ENCODE measurements around the gene TMC6. TPM values are rescaled to one million over a fixed set of nuclear protein-coding genes. Genes with fewer than 3 reads are reported as not detected.

Gene TMC6
- polyA plus RNA-seq, 1 of the 3 experiments (the other 2 are of a cell fraction): 5.5 TPM

GRCh38 chr17:78143214-78144146 is 14.9 kb upstream of the TMC6 start:
- TF ChIP-seq ZBTB33 (IDR thresholded peaks at IDR 0.05; ENCODE audit: borderline replicate concordance, low read depth) (no peak), REST (IDR thresholded peaks at IDR 0.05; ENCODE audit: low read depth, low read length) (no peak), FOXJ3 (CRISPR knock-in tag; IDR thresholded peaks at IDR 0.05) (no peak)
- no peak overlapping the region for H3K4me3 ChIP-seq (ENCODE audit: low read depth in 2 of 2, low read length in 1 of 2)
- H3K36me3 ChIP-seq (replicated peaks in 1 of 2; ENCODE audit: control insufficient read depth in 1 of 2, insufficient read depth in 2 of 2, low read length in 1 of 2): no peaks in the 10 kb centered on the region
- H2AFZ ChIP-seq (ENCODE audit: low read depth): no peak overlapping the region
- H3K9me2 ChIP-seq: no peaks in the 10 kb centered on the region
- H3K79me2 ChIP-seq (ENCODE audit: insufficient read depth): no peaks in the 10 kb centered on the region
- H3K27ac ChIP-seq (ENCODE audit: low read depth in 2 of 2, low read length in 1 of 2): no peak overlapping the region
- H3K27me3 ChIP-seq (ENCODE audit: insufficient read depth): no peaks in the 10 kb centered on the region
- peak overlapping the region; percentile 37; the same call in 1 of the 2 replicates for H3K4me2 ChIP-seq
- ChIA-PET CTCF (interaction anchor here (0.9 to 2.6 kb wide), 10 partner anchors 9 to 217 kb away, joined by 3 to 16 read pairs (median 4); no protein-coding TSS in a partner anchor), POLR2A (interaction anchor here (0.9 kb wide), 1 partner anchor 21 kb away, joined by 3 read pairs; no protein-coding TSS in a partner anchor)
- H3K4me1 ChIP-seq (ENCODE audit: control insufficient read depth in 1 of 2, insufficient read depth in 2 of 2, low read depth in 1 of 2, low read length in 1 of 2): peaks cover 4 to 19% of the 10 kb centered on the region in 2 experiments; a peak in 2 of 4 replicates
- no peaks in the 10 kb centered on the region for H3K9me3 ChIP-seq
- WGBS (ENCODE audit: low lambda C conversion rate): 90% methylated on average over 19 of the region's 21 CpGs
- no peaks in the 10 kb centered on the region for H4K20me1 ChIP-seq (ENCODE audit: insufficient read depth)
- peaks cover 3% of the 10 kb centered on the region for H3F3A ChIP-seq (replicated peaks; ENCODE audit: insufficient read depth)
- no peak overlapping the region for H3K9ac ChIP-seq
- no peak for DNase-seq

DNA sequence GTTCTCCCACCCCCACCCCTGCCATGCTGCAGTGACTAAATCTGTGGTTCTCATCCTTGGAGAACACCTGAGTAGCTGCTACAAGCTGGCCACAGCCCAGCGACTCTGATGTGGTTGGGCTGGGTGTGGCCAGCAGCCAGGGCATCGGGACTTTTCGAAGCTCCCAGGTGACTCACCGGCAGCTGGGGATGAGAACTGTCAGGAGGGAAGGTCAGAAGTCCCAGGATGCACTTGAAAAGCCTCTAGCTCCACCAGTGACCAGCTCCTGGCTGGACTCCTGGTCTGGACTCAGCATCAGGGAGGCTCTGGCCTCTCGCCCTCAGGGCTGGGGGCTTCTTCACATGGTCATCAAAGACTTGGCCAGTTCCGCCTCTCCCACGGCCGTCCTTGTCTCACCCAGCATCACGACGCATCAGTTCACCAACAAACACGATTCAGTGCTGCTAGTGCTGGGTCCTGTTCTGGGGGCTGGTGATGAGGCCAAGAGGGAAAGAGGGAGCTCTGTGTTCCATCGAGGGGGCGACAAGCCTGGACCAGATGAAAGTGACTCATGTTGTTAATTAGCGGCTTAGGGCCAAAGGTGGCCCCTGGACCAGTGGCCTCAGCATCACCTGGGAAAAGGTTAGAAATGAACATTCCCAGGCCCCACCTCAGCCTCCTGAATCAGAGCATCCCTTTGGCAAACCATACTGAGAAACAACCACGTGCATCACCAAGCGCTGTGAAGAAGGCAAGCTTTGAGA is 13.7 kb upstream of the TMC6 start:
- H3K79me2 ChIP-seq (ENCODE audit: insufficient read depth): no peaks in the 10 kb centered on the region
- DNase-seq: no peak
- H3K27me3 ChIP-seq (ENCODE audit: insufficient read depth): no peaks in the 10 kb centered on the region
- no peaks in the 10 kb centered on the region for H3K36me3 ChIP-seq (replicated peaks in 1 of 2; ENCODE audit: control insufficient read depth in 1 of 2, insufficient read depth in 2 of 2, low read length in 1 of 2)
- H3K4me2 ChIP-seq: no peak overlapping the region
- no peak overlapping the region for H3K27ac ChIP-seq (ENCODE audit: low read depth in 2 of 2, low read length in 1 of 2)
- H3F3A ChIP-seq (replicated peaks; ENCODE audit: insufficient read depth): peaks cover 3% of the 10 kb centered on the region
- no peak overlapping the region for H3K4me3 ChIP-seq (ENCODE audit: low read depth in 2 of 2, low read length in 1 of 2)
- WGBS (ENCODE audit: low lambda C conversion rate): 65% methylated on average over 11 of the region's 16 CpGs
- H3K9ac ChIP-seq: no peak overlapping the region
- no peaks in the 10 kb centered on the region for H3K9me2 ChIP-seq
- no peak overlapping the region for H2AFZ ChIP-seq (ENCODE audit: low read depth)
- POLR2A ChIA-PET: no interaction called here
- no peaks in the 10 kb centered on the region for H4K20me1 ChIP-seq (ENCODE audit: insufficient read depth)
- CTCF ChIA-PET: interaction anchor here (0.6 to 1.8 kb wide), 6 partner anchors 30 to 123 kb away, joined by 3 to 10 read pairs (median 4); partner anchors contain the start of gene BIRC5
- H3K4me1 ChIP-seq (ENCODE audit: control insufficient read depth in 1 of 2, insufficient read depth in 2 of 2, low read depth in 1 of 2, low read length in 1 of 2): peaks cover 4 to 19% of the 10 kb centered on the region in 2 experiments; a peak in 2 of 4 replicates
- no peaks in the 10 kb centered on the region for H3K9me3 ChIP-seq
- TF ChIP-seq GATA2 (CRISPR knock-in tag; IDR thresholded peaks at IDR 0.05) (no peak), POLR2AphosphoS5 (IDR thresholded peaks at IDR 0.05; ENCODE audit: low read depth, low read length) (no peak), PBX3 (IDR thresholded peaks at IDR 0.05) (no peak), EZH2phosphoT487 (IDR thresholded peaks at IDR 0.05; ENCODE audit: borderline replicate concordance, low read depth) (no peak), YY1 (IDR thresholded peaks at IDR 0.05; ENCODE audit: low read depth) (no peak), NRF1 (IDR thresholded peaks at IDR 0.05; ENCODE audit: low read depth, low read length) (no peak), NFIC (IDR thresholded peaks at IDR 0.05; ENCODE audit: borderline replicate concordance) (no peak; the same call in 1 of the 2 replicates), RXRA (IDR thresholded peaks at IDR 0.05; ENCODE audit: borderline replicate concordance, low read depth) (no peak), USF2 (IDR thresholded peaks at IDR 0.05; ENCODE audit: borderline replicate concordance, low read depth, low read length) (no peak), TAF1 (IDR thresholded peaks at IDR 0.05; ENCODE audit: borderline replicate concordance, low read depth, low read length) (no peak)
- TF ChIP-seq, protein P1, sequence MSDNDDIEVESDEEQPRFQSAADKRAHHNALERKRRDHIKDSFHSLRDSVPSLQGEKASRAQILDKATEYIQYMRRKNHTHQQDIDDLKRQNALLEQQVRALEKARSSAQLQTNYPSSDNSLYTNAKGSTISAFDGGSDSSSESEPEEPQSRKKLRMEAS (IDR thresholded peaks at IDR 0.05; ENCODE audit: low read depth): no peak

All from SK-N-SH (cell line).